Measurements from ENCODE around the gene LPA.

Gene LPA

DNA sequence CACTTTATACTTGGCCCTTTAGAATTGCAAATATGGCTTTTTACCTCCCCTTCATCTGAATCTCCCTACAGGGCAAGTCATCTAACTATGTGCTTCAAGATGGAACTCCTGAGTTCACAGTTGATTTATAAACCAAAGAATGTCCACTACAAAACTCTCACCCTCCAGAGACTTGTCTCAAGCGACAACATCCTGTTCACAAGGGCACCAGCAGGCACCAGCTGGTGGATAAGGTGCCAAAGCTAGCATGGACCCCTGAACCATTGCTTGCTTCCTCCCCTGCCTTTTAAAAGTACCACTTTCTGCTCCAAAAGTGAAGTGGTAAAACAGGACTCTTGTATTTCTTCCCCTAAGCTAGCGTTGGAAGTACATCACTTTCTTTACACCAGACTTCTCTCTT, 154.5 kb downstream of the LPA start:
- DNase-seq, result no peak

DNA sequence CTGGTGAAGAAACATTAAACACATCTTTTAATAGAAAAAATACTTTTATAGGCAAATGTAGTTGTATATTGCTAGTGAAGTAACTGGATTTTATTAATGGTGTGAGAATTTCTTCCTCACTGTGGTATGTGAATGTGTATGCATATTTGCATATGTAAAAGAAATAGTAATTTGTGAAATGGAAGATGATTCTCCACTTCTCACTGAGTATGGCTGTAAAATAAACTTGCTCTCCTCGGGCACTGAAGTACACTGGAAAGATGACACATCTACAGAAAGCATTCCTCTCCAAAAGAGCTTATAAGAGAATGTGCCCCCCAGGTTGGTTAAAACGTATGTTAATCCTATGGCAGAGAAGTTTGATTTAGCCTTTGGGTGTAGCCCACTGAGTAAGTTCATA, 155.5 kb downstream of the LPA start:
- DNase-seq, result no peak

DNA sequence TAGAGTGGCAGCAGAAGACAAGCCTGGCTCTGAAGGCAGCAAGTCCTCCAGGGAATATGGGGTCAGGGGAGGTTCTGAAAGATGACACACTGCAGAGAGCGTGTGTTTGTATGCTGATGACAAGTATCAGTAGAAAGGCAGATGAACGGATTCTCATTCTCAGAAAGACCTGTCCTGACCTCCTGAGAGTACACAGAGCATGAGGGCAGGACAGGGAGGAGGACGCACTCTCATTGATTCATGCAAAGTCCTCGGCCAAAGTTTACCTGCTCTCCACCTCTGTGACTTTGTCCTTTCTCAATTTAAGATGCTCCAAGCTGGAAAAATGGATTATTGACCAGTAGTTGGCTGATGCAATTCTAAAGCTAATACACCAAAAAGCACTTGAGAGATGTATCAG, 156.7 kb downstream of the LPA start:
- DNase-seq, result no peak

DNA sequence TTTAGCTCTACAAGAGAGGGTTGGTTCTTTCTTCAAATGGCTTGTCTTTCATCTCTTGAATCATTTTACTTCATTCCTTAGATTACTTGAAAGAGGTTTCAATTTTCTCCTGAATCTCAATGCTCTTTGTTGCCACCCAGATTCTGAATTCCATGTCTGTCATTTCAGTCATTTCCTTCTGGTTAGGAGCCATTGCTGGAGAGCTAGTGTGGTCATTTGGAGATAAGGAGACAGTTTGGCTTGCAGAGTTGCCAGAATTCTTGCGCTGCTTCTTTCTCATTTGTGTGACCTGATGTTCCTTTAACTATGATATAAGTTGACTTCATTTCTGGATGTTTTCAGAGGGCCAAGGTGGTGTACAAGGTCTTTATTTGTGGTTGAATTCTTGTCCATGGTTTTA, 158.1 kb downstream of the LPA start:
- no peak for DNase-seq

DNA sequence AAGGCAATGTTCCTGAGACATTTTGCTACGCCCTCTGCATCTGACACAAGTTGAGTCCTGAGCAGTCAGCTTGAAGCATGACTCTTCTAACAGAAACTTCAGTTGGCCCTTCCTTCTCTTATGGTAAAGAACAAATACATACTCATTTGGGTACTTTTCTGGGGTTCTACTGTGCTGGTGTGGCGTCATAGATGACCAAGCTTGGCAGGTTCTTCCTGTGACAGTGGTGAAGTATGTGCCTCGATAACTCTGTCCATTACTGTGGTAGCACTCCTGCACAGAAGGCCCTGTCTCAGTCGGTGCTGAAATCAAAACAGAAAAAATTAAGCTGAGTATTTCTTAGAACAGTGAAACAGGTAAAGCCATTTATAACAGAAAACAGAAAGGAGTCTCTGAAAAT, 163.4 kb downstream of the LPA start:
- no peak for DNase-seq

DNA sequence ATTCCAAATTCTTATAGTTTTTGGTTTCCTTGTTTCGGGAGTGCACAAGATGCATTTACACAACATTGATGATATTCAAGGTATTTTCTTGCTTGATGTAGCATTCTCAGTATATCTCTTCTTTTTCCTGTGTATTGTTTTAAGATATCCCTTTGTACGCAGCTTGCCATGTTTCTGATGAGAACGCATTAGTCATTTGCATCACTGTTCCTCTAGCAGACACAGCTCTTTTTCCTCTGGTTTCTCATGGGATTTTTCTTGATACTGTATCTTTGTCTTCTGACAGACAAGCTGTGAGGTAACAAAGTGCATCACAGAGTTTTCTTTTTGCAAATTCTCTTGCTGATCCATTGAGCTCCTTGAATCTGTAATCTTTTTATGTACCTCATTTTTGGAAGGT, 169.5 kb downstream of the LPA start:
- no peak for DNase-seq

DNA sequence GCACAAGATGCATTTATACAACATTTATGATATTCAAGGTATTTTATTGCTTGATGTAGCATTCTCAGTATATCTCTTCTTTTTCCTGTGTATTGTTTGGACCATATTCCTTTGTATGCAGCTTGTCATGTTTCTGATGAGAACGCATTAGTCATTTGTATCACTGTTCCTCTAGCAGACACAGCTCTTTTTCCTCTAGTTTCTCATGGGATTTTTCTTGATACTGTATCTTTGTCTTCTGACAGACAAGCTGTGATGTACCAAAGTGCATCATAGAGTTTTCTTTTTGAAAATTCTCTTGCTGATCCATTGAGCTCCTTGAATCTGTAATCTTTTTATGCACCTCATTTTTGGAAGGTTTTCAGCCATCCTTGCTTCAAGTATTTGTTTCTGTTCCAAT, 175.0 kb downstream of the LPA start:
- no peak for DNase-seq

DNA sequence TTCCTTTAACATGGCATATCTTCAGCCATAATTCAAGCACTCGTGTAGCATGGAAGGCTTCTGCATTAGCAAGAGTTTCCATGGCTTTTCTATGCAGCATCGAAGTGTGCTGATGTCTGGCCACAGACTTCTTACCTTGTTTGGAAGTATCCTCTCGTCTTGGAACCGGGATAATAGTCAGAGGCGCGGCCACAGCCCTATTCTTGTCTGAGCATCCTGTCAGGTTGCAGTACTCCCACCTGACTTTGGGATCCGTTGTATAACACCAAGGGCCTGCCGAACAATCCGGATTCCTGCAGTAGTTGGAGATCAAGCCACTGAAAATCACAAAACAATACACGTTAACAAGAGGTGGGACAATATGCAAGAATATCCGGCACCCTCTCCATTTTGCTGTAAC, 177.0 kb downstream of the LPA start:
- no peak for DNase-seq

Data from NCI-H524 treated with DMSO at 0.1 percent for 48 hours (cell line).